Measurements from ENCODE around the gene ARHGAP23.

ARHGAP23 gene, protein sequence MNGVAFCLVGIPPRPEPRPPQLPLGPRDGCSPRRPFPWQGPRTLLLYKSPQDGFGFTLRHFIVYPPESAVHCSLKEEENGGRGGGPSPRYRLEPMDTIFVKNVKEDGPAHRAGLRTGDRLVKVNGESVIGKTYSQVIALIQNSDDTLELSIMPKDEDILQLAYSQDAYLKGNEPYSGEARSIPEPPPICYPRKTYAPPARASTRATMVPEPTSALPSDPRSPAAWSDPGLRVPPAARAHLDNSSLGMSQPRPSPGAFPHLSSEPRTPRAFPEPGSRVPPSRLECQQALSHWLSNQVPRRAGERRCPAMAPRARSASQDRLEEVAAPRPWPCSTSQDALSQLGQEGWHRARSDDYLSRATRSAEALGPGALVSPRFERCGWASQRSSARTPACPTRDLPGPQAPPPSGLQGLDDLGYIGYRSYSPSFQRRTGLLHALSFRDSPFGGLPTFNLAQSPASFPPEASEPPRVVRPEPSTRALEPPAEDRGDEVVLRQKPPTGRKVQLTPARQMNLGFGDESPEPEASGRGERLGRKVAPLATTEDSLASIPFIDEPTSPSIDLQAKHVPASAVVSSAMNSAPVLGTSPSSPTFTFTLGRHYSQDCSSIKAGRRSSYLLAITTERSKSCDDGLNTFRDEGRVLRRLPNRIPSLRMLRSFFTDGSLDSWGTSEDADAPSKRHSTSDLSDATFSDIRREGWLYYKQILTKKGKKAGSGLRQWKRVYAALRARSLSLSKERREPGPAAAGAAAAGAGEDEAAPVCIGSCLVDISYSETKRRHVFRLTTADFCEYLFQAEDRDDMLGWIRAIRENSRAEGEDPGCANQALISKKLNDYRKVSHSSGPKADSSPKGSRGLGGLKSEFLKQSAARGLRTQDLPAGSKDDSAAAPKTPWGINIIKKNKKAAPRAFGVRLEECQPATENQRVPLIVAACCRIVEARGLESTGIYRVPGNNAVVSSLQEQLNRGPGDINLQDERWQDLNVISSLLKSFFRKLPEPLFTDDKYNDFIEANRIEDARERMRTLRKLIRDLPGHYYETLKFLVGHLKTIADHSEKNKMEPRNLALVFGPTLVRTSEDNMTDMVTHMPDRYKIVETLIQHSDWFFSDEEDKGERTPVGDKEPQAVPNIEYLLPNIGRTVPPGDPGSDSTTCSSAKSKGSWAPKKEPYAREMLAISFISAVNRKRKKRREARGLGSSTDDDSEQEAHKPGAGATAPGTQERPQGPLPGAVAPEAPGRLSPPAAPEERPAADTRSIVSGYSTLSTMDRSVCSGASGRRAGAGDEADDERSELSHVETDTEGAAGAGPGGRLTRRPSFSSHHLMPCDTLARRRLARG (N-terminal part only)

DNA sequence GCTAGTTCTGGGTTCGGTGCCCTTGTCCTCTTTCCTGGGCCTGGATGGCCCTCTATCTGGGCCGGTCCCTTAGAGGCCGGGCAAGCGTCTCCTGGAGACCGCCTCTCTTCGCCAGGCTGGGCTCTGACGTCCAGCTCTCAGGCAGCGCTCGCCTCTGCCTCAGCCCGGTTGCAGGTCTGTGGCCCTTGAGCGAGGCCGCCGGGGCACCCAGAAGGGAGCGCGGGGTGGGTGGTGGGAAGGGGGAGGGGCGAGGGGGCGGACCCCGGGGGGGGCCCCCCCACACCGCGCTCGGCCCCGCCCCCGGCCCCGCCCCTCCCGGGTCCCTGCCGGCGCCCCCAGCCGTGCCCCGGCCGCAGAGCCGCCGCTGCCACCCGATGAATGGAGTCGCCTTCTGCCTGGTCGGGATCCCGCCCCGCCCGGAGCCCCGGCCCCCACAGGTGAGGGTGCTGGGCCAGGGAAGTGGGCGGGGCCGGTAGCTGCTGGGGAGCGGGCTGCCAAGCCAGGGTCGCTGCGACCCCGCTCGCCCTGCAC is at the start of gene ARHGAP23:
Gene ARHGAP23 (plus strand): TSS at position 353 of the 531 bp plus-strand sequence. CDS start 22 bp downstream, at position 375.
- Histone ChIP-seq H3K27me3 (replicated peaks) (no peaks in the 10 kb centered on the region), H3K4me3 (ENCODE audit: low read depth, low read length) (peak within 1 kb of the TSS; percentile 72), H3K36me3 (replicated peaks) (no peaks in the 10 kb centered on the region), H3K27ac (no peak within 1 kb of the TSS)
- in situ Hi-C loops (cut with HindIII; ENCODE audit: low pct_ligation_motif_present, low sequenced_read_pairs): no loop called here
- no peak for DNase-seq
- TF ChIP-seq CTCF (IDR thresholded peaks at IDR 0.05; ENCODE audit: low read depth, low read length, missing control alignments): no peak

GRCh38 chr17:38379448-38379847 is 48.8 kb upstream of the ARHGAP23 start:
- TF ChIP-seq CTCF (IDR thresholded peaks at IDR 0.05; ENCODE audit: low read depth, low read length, missing control alignments): no peak
- Histone ChIP-seq H3K4me3 (ENCODE audit: low read depth, low read length) (no peak overlapping the region), H3K27me3 (replicated peaks) (no peaks in the 10 kb centered on the region), H3K27ac (no peak overlapping the region), H3K36me3 (replicated peaks) (peaks cover 13% of the 10 kb centered on the region)
- DNase-seq: no peak
- in situ Hi-C loops (cut with HindIII; ENCODE audit: low pct_ligation_motif_present, low sequenced_read_pairs): no loop called here

DNA sequence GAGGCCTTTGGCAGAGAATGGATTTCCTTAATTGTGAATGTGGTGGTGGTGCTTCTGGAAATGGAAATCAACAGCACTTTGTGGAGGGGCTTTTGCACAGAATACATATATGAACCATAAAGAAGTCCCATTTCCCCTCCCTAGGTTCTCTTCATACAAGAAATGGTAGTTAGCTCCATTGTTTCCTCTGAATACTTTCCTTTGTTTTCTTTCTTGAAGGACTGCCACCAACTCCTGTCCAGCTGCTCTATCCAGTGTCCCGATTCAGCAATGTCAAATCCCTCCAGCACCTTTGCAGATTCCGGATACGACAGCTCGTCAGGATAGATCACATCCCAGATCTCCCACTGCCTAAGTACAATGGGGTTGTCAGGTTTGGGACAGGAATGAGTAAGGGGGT is 33.2 kb upstream of the ARHGAP23 start:
- H3K27me3 ChIP-seq (replicated peaks): no peaks in the 10 kb centered on the region
- H3K27ac ChIP-seq: no peak overlapping the region
- in situ Hi-C loops (cut with HindIII; ENCODE audit: low pct_ligation_motif_present, low sequenced_read_pairs): no loop called here
- no peak for TF ChIP-seq CTCF (IDR thresholded peaks at IDR 0.05; ENCODE audit: low read depth, low read length, missing control alignments)
- DNase-seq: no peak
- H3K36me3 ChIP-seq (replicated peaks): peaks cover 10% of the 10 kb centered on the region
- H3K4me3 ChIP-seq (ENCODE audit: low read depth, low read length): no peak overlapping the region

DNA sequence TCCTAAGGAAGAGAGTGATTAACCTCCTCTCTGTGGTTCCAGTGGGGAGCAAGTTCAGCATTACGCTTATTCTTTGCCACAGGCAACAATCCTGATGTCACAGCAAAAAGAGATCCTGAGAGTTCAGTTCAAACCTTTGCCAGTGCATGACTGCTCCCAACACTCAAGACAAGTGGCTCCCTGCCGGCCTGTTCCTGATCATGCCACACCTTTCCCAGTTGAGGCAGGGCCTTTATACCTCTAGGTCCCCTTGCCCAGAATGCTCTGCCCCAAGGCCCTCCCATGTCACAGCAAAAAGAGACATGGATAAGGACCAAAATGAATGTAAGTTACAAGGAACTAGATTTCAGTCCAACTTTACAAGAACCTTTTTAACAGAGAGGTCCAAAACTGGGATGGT is 31.0 kb upstream of the ARHGAP23 start:
- in situ Hi-C loops (cut with HindIII; ENCODE audit: low pct_ligation_motif_present, low sequenced_read_pairs): no loop called here
- H3K4me3 ChIP-seq (ENCODE audit: low read depth, low read length): no peak overlapping the region
- no peak for TF ChIP-seq CTCF (IDR thresholded peaks at IDR 0.05; ENCODE audit: low read depth, low read length, missing control alignments)
- no peak overlapping the region for H3K27ac ChIP-seq
- no peak for DNase-seq
- H3K36me3 ChIP-seq (replicated peaks): peaks cover 12% of the 10 kb centered on the region
- H3K27me3 ChIP-seq (replicated peaks): no peaks in the 10 kb centered on the region

DNA sequence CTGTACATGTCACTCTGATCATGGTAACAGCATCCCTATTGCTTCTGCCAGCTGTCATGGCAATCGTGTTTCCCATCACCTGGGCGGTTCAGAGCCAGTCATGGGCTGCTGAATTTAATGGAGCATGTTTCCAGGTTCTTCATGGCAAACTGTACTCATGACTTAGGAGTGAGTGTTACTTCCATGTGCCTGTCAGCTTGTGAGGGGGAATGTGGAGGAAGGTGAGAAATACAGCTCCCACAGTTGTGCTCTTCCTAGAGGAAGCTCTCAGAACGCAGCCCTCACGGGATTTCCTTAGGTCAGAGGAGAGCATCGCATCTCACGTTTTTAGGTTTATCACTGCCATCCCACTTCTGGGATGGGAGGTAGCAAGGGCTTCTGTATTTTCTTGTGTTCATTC is 28.0 kb upstream of the ARHGAP23 start:
- no peaks in the 10 kb centered on the region for H3K27me3 ChIP-seq (replicated peaks)
- no peak overlapping the region for H3K4me3 ChIP-seq (ENCODE audit: low read depth, low read length)
- in situ Hi-C loops (cut with HindIII; ENCODE audit: low pct_ligation_motif_present, low sequenced_read_pairs): no loop called here
- TF ChIP-seq CTCF (IDR thresholded peaks at IDR 0.05; ENCODE audit: low read depth, low read length, missing control alignments): no peak
- H3K36me3 ChIP-seq (replicated peaks): peaks cover 12% of the 10 kb centered on the region
- H3K27ac ChIP-seq: no peak overlapping the region
- no peak for DNase-seq
